Liver (tissue), 9 donors: ENCODE results near the gene RTEL1. TPM values are rescaled to one million over a fixed set of nuclear protein-coding genes. Genes with fewer than 3 reads are reported as not detected.

ENCODE experiments used
- DNase-seq: peaks from one replicate; pipeline ENCODE4 v3.0.0-alpha.2; 2017; ENCODE audit warnings: low spot score
- H3K27ac ChIP-seq, 2 donors: one replicate each; pipeline ENCODE4 v1.7.0; 2013; ENCODE audit warnings: inconsistent platforms in 2 of 2, low read length in 2 of 2, control low read depth in 1 of 2, low read depth in 1 of 2, mild to moderate bottlenecking in 1 of 2
- H3K27me3 ChIP-seq, 4 donors: one replicate each; pipeline versions ENCODE4 v1.6.1 to v1.7.0; 2013; ENCODE audit warnings: low read length in 3 of 4, inconsistent platforms in 1 of 4, mild to moderate bottlenecking in 1 of 4, moderate library complexity in 1 of 4; ENCODE audit not compliant: control insufficient read depth in 4 of 4, insufficient read depth in 4 of 4
- H3K36me3 ChIP-seq, 4 donors: one replicate each; pipeline versions ENCODE4 v1.6.1 to v1.7.0; 2013; ENCODE audit warnings: low read length in 3 of 4, mild to moderate bottlenecking in 3 of 4, low read depth in 1 of 4, moderate library complexity in 1 of 4; ENCODE audit not compliant: control insufficient read depth in 4 of 4, insufficient read depth in 3 of 4
- H3K4me1 ChIP-seq, 4 donors: one replicate each; pipeline versions ENCODE4 v1.6.1 to v1.7.0; 2013; ENCODE audit warnings: low read length in 3 of 4, mild to moderate bottlenecking in 3 of 4, moderate library complexity in 1 of 4; ENCODE audit not compliant: control insufficient read depth in 4 of 4, insufficient read depth in 4 of 4
- H3K4me3 ChIP-seq, 3 donors: one replicate each; pipeline versions ENCODE4 v1.6.1 to v1.7.0; 2013; ENCODE audit warnings: low read length in 3 of 3, control low read depth in 1 of 3, low read depth in 1 of 3, mild to moderate bottlenecking in 1 of 3
- H3K9ac ChIP-seq, 2 donors: one replicate each; pipeline ENCODE4 v1.7.0; 2013; ENCODE audit warnings: low read length in 2 of 2, mild to moderate bottlenecking in 2 of 2, moderate library complexity in 2 of 2, control low read depth in 1 of 2, low read depth in 1 of 2
- H3K9me3 ChIP-seq, 4 donors: one replicate each; pipeline versions ENCODE4 v1.6.1 to v1.7.0; 2013; ENCODE audit warnings: low read length in 3 of 4; ENCODE audit not compliant: control insufficient read depth in 4 of 4
- ATF3 ChIP-seq: IDR thresholded peaks from 2 replicates; pipeline ENCODE4 v1.6.1; 2016; ENCODE audit warnings: antibody characterized with exemption
- CTCF ChIP-seq: fragments of 150-350 bp; IDR thresholded peaks from 2 replicates; pipeline ENCODE4 v1.5.1; 2017; ENCODE audit warnings: improper control_type of control experiment, low read depth, low read length; ENCODE audit not compliant: missing input control
- EGR1 ChIP-seq, 2 donors: IDR thresholded peaks; 2 replicates each; pipeline ENCODE4 v1.6.1; 2016 to 2018; ENCODE audit warnings: antibody characterized with exemption in 2 of 2, low read depth in 2 of 2
- FOXA1 ChIP-seq: IDR thresholded peaks from 2 replicates; pipeline ENCODE4 v1.6.1; 2016; ENCODE audit warnings: antibody characterized with exemption
- FOXA2 ChIP-seq: IDR thresholded peaks from 2 replicates; pipeline ENCODE4 v1.6.1; 2016; ENCODE audit warnings: antibody characterized with exemption
- GABPA ChIP-seq, 2 donors: IDR thresholded peaks in 1 of 2; conservative IDR thresholded peaks in 1 of 2; 2 replicates each; pipeline ENCODE4 v1.6.1; 2016; ENCODE audit warnings: antibody characterized with exemption in 2 of 2, mild to moderate bottlenecking in 1 of 2, moderate library complexity in 1 of 2
- HNF4A ChIP-seq, 2 donors: conservative IDR thresholded peaks; 2 replicates each; pipeline ENCODE4 v1.6.1; 2016; ENCODE audit warnings: antibody characterized with exemption in 2 of 2, mild to moderate bottlenecking in 2 of 2
- JUND ChIP-seq, 2 donors: IDR thresholded peaks; 2 replicates each; pipeline ENCODE4 v1.6.1; 2016; ENCODE audit warnings: antibody characterized with exemption in 2 of 2
- MAX ChIP-seq: IDR thresholded peaks from 2 replicates; pipeline ENCODE4 v1.6.1; 2016; ENCODE audit warnings: antibody characterized with exemption
- NR2F2 ChIP-seq: IDR thresholded peaks from 2 replicates; pipeline ENCODE4 v1.6.1; 2016; ENCODE audit warnings: antibody characterized with exemption
- RAD21 ChIP-seq, 2 donors: IDR thresholded peaks; 2 replicates each; pipeline ENCODE4 v1.6.1; 2016; ENCODE audit warnings: antibody characterized with exemption in 2 of 2, mild to moderate bottlenecking in 2 of 2
- REST ChIP-seq: IDR thresholded peaks from 2 replicates; pipeline ENCODE4 v1.6.1; 2016; ENCODE audit warnings: antibody characterized with exemption, mild to moderate bottlenecking
- RXRA ChIP-seq, 2 donors: IDR thresholded peaks; 2 replicates each; pipeline ENCODE4 v1.6.1; 2017 to 2018; ENCODE audit warnings: antibody characterized with exemption in 2 of 2, mild to moderate bottlenecking in 1 of 2
- SP1 ChIP-seq: IDR thresholded peaks from 2 replicates; pipeline ENCODE4 v1.6.1; 2018; ENCODE audit warnings: antibody characterized with exemption, mild to moderate bottlenecking
- TAF1 ChIP-seq: conservative IDR thresholded peaks from 2 replicates; pipeline ENCODE4 v1.6.1; 2016; ENCODE audit warnings: antibody characterized with exemption, mild to moderate bottlenecking
- YY1 ChIP-seq: IDR thresholded peaks from 2 replicates; pipeline ENCODE4 v1.6.1; 2016; ENCODE audit warnings: antibody characterized with exemption, mild to moderate bottlenecking
- WGBS: extraction: QIAGEN DNeasy Blood & Tissue Kit; methylation state at CpG from one replicate; pipeline ENCODE4 v1.1.7; 2013; 5-methylcytosine and 5-hydroxymethylcytosine counted together
- polyA plus RNA-seq, 2 donors: library from polyadenylated mRNA; stranded (reverse) in 1 of 2; unstranded in 1 of 2; fragments of 200-250 nt in 1 of 2; fragments of >200 nt in 1 of 2; fragmentation: Nextera tagmentation in 1 of 2; extraction: Ambion mirVana in 1 of 2; gene quantifications; one replicate each; pipeline versions ENCODE4 v1.2.1 to v1.2.3, GENCODE V29; 2013 to 2015
- total RNA-seq, 2 donors: library from RNA; depleted of rRNA; stranded (reverse); fragments of >200 nt; gene quantifications; one replicate each; pipeline ENCODE4 v1.2.3, GENCODE V29; 2014
- donor health status: healthy.
- donor health status: healthy.
- donor health status: healthy.
- donor health status: healthy.
- donor health status: healthy.

Gene RTEL1
- total and polyA plus RNA-seq, 4 donors: 3.7 to 16.9 (median 7.4) TPM

DNA sequence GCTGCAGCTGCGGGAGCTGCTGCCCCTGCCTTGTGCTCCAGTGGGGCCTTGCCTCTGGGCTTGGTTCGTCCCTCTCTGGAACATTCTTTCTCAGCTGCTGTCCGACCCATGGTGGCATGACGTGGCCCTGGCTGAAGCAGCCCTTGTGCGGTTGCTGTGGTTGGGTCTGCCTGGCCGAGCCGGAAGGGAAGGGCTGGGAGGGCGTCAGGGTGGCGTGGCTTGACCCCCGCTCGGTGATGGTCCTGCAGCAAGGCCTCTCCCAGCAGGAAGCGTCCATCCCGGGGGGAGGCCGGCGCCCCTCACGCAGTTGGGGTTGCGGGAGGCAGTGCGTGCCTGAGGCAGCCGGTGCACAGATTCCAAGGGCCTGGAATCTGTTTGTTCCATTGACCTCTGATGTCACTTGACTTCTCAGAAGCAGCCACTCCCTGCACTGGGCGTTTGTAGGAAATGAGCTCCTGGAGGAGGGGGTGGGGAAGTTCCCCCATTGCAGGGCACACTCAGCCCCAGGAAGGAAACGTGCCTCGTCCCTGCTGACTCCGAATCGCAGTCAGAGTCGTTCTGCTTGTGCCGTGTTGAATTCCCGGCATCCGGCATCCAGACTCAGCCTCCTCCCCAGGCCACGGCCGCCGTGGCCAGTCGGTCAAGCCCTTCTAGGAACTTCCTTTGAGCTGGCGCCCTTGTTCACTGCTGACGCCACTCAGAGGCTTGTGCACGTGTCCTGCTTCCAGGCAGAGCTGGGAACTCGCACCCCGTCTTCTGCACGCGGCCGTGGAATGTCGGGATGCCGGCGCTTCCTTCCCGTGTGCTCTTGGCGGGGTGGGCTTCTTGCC lies 28.6 kb downstream of the RTEL1 start:
- TF ChIP-seq YY1 (no peak), RAD21 (IDR thresholded peaks at IDR 0.05) (peak in 1 of 2 donors; percentile 8), TAF1 (no peak), FOXA1 (no peak), NR2F2 (peak; percentile 84), RXRA (IDR thresholded peaks at IDR 0.05) (peak; percentile 81 to 85), SP1 (peak; percentile 69), REST (peak; percentile 62), MAX (no peak)
- Histone ChIP-seq H3K9ac (no peak overlapping the region), H3K4me1 (peaks cover 0 to 5% (median 2%) of the 10 kb centered on the region in 4 donors), H3K36me3 (peaks cover 0 to 1% (median 0%) of the 10 kb centered on the region in 4 donors), H3K4me3 (no peak overlapping the region), H3K27me3 (no peaks in the 10 kb centered on the region), H3K9me3 (no peaks in the 10 kb centered on the region), H3K27ac (peak overlapping the region; percentile 85 to 93)
- no peak for DNase-seq
- 62% methylated on average over 45 of the region's 45 CpGs for WGBS

DNA sequence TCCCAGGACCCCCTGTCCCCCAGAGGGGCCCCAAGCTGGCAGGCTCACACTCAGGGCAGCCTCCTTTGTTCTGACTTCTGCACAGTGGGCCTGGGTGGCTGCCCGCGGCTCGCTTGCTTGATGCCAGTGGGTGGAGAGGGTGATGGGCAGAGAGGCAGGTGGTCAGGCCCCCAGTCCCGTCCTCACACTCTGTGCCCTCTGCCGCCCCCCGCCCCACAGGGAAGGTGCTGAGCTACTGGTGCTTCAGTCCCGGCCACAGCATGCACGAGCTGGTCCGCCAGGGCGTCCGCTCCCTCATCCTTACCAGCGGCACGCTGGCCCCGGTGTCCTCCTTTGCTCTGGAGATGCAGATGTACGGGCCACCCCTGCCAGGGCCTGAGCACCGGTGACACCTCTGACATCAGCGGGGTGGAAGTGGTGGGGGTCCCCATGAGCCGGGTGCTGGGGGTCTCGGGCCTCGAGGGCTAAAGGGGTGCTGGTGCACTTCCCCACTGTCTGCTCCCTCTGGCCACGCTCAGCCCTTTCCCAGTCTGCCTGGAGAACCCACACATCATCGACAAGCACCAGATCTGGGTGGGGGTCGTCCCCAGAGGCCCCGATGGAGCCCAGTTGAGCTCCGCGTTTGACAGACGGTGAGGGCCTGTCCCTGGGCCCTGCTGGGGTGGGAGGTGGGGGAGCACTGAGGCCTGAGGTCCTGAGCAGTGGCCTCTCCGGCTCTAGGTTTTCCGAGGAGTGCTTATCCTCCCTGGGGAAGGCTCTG lies 29.5 kb downstream of the RTEL1 start:
- peaks cover 0 to 3% (median 0%) of the 10 kb centered on the region in 4 donors for H3K36me3 ChIP-seq
- DNase-seq: no peak
- no peaks in the 10 kb centered on the region for H3K27me3 ChIP-seq
- no peak for TF ChIP-seq MAX
- TF ChIP-seq ATF3: no peak
- TF ChIP-seq TAF1: no peak
- TF ChIP-seq CTCF: no peak
- no peak for TF ChIP-seq JUND (IDR thresholded peaks at IDR 0.05)
- no peak for TF ChIP-seq FOXA1
- no peak for TF ChIP-seq EGR1 (IDR thresholded peaks at IDR 0.05; ENCODE audit: low read depth in 2 of 2)
- TF ChIP-seq GABPA (IDR thresholded peaks at IDR 0.05 in 1 of 2, conservative IDR thresholded peaks at IDR 0.05 in 1 of 2): no peak
- no peak for TF ChIP-seq YY1
- no peak for TF ChIP-seq HNF4A (conservative IDR thresholded peaks at IDR 0.05)
- no peak for TF ChIP-seq RAD21 (IDR thresholded peaks at IDR 0.05)
- TF ChIP-seq FOXA2: no peak
- H3K27ac ChIP-seq: peak overlapping the region; percentile 85 to 93
- H3K9me3 ChIP-seq: no peaks in the 10 kb centered on the region
- H3K9ac ChIP-seq: no peak overlapping the region
- H3K4me1 ChIP-seq: peaks cover 0 to 5% (median 2%) of the 10 kb centered on the region in 4 donors
- WGBS: 93% methylated on average over 29 of the region's 29 CpGs
- no peak overlapping the region for H3K4me3 ChIP-seq
